Measurements from ENCODE around the gene ZCCHC4.
A peak's percentile ranks its signal among the peaks of the same experiment; 100 is the strongest.

ZCCHC4 gene, protein sequence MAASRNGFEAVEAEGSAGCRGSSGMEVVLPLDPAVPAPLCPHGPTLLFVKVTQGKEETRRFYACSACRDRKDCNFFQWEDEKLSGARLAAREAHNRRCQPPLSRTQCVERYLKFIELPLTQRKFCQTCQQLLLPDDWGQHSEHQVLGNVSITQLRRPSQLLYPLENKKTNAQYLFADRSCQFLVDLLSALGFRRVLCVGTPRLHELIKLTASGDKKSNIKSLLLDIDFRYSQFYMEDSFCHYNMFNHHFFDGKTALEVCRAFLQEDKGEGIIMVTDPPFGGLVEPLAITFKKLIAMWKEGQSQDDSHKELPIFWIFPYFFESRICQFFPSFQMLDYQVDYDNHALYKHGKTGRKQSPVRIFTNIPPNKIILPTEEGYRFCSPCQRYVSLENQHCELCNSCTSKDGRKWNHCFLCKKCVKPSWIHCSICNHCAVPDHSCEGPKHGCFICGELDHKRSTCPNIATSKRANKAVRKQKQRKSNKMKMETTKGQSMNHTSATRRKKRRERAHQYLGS

DNA sequence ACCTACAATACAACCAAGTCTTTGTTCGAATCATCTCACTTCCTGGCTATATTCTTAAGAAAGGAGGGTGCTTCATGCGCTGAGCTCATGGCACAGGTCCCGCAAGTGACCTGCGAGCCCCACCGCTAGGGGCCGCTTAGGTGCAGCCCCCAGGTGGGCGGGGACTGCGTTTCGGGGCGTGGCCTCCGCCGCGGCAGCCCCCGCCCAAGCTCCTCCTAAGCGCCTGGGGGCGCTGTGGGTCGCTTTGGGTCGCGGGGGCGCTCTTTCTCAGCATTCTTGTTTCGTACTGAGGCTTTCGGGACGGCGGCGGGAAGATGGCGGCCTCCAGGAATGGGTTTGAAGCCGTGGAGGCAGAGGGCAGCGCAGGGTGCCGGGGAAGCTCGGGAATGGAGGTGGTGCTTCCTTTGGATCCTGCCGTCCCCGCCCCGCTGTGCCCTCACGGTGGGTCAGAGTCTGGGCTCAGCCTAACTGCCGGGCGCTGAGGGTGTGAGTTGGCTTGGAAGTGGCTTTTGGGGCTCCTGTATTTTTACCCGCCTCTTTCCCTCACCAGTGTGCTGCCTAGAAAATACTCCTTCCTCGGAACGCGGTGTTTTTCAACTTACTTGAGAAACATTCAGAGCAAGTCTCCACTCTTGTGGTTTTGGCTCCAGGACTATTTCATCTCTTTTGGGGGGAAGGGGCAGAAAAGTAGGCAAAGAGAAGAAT lies at the start of gene ZCCHC4:
Gene ZCCHC4, plus strand, starts transcription at position 279 of the 705 bp plus-strand sequence. Its CDS starts 36 bp downstream, at position 315.
- DNase-seq (ENCODE audit: low read depth) = peak; percentile 44

DNA sequence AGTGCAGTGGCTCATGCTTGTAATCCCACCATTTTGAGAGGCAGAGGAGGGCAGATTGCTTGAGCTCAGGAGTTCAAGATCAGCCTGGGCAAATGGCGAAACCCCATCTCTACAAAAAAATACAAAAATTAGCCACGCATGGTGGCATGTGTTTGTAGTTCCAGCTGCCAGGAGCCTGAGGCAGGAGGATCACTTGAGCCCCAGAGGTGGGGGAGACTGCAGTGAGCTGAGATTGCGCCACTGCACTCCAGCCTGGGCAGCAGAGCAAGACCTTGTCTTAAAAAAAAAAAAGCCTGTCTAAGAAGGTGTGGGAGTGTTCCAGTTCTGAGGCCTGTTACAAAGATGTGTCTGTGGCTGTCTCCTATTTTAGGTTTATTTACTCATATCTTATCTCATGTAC lies 40.7 kb upstream of the ZCCHC4 start:
- DNase-seq (ENCODE audit: low read depth) = no peak

DNA sequence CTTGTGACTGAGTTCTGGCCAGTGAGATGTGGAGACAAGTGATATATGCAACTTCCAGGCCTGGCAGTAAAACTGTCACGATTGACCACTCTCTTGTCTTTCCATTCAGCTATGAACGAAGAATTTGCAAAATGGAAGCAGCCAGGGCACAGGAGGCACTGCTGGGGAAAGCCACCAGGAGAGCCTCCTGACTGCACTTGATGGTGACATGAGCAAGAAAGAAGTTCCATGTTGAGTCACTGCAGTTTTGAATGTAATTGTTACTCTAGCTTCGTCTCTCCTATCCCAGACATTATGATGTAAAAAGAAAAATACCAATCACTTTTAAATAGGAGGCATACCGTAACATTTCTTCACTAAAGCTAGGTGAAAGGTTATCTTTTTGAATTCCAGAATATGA lies 32.4 kb upstream of the ZCCHC4 start:
- DNase-seq (ENCODE audit: low read depth) = no peak

DNA sequence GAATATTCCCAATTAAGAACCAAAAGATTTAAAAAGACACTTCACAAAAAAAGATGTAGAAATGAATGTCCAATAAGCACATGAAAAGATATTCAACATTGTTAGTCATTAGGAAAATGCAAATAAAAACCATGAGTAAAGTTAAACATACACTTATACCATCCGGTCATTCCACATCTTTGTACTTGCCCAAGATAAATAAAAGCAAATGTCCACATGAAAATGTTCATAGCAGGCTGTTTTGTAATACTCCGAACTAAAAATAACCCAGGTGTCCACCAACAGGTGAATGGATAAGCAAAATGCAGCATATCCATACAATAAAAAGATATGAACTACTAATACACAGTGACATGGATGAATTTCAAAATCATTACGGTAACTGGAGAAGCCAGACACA lies 28.6 kb upstream of the ZCCHC4 start:
- DNase-seq (ENCODE audit: low read depth) = no peak

DNA sequence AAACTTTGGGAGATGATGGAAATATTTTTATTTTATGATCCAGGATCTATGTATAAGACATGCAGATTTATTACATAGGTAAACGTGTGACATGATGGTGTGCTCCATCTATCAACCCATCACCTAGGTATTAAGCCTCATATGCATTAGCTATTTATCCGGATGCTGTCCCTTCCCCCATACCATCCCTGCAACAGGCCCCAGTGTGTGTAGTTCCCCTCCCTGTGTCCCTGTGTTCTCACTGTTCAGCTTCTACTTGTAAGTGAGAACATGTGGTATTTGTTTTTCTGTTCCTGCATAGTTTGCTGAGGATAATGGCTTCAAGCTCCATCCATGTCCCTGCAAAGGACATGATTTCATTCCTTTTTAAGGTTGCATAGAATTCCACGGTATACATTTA lies 28.1 kb upstream of the ZCCHC4 start:
- DNase-seq (ENCODE audit: low read depth) = no peak

DNA sequence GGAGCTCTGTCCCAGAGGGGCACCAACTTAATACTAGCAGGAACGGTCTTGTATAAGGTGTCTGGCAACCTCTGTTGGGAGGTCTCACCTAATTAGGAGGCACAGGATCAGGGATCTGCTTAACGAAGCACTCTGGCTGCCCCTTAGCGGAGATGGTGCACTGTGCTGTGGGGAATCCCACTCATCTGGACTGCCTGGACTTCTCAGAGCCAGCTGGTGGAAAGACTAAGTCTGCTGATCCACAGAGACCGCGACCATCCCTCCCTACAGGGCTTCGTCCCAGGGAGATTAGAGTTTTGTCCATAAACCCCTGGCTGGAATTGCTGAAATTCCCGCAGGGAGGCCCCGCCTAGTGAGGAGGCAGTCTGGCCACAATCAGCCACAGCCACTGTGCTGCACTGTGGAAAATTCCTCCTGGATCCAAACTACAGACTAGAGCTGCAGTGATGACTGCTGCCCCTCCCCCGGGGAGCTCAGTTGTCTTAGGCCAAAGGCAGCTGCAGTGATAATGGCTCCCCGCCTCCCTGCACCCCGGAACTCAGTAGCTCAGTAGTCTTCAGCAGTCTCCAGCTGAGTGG lies 22.0 kb upstream of the ZCCHC4 start:
- DNase-seq (ENCODE audit: low read depth) = no peak

DNA sequence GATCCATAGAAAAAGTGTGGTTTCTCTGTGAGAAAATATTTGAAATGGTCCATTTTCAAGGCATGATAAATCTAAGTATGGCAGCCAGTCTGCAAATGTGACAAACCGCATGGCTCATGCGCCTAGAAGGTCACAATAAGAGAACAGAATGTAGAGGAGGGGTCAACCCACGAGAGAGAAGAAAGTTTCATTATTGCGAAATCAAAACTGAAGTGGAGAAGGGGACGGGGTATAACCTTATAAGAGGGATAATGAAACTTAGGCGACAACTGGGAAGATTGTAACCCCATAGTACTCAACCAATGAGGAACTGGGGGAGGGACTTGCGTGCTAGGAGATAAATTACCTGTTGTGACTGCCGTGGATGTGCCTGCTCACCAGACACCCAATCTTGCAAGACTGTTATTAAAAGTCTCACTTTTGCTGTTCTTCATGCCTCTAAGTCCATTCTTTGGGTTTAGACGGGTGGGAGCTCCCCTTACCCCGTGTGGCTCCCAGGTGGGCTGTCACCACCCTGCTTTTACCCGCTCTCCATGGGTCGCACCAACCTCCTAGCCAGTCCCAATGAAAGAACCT lies 21.3 kb upstream of the ZCCHC4 start:
- no peak for DNase-seq (ENCODE audit: low read depth)

DNA sequence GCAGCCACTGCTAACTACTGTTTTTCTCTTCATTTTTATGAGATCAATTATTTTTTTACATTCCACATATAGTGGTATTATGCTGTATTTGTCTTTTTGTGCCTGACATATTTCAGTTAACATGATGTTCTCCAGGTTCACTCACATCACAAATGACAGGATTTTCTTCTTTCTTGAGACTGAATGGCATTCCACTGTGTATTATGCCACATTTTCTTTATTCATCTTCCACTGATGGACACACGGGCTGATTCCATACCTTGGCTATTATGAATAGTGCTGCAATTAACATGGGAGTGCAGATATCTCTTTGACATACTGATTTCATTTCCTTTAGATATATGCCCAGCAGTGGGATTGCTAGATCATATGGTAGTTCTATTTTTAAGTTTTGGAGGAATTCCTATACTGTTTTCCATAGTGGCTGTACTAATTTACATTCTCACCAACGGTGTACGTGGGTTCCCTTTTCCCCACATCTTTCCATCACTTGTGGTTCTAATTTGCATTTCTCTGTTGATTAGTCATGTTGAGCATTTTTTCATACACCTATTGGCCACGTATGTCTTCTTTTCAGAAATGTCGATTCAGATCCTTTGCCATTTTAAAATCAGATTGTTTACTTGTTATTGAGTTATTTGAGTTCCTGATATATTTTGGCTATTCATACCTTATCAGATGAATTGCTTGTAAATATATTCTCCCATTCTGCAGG lies 14.9 kb upstream of the ZCCHC4 start:
- DNase-seq (ENCODE audit: low read depth) = no peak

DNA sequence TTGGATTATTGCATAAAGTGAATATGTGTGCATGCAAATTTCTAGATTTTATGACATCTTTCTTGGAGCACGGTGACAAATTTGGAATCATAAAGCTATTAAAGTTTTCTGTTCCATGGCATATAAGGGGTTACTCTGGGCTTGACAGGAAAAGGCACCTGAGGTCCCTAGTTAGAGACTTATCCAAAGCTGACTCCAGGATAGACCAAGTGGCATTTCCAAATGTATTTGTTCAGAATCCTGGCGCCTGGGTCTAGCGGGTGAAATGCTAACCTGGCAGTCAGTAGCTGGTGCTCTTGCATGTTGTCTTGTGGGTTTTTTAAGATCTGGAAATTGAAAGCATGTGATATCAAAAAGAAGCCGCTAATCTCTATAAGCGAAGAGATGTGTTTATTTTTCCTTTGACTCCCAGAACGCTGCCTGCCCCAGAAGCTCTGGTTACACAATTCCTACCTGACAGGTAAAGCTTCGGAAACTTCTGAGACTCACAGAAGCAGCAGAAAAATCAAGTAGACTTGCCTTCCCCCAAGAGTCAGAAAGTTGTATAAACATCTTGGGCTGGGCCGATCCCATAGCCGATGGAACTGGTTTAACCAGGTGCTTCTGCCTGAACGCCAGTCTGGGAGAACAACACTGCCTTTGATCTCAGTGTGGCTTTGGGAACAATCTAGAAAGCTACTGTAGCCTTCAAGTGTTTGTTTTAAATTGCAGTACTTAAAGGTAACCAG lies 12.9 kb upstream of the ZCCHC4 start:
- no peak for DNase-seq (ENCODE audit: low read depth)

DNA sequence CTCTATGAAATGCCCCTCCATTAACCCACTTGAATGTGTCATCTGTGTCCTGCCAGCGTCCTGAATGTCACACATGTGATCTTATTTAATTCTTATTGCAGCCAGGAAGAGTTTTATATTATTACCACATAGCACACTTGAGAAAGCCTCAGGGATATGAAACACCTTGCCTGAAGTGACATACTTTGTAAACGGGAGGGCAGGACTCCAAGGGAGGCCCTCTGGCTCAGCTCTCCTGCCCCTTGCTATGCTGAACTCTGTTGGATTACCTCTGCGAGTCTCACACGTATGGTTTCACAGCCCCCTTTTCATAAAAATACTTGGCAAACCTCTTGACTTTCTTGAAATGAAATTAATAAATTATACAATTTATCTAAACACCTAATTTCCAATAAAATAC lies 11.1 kb upstream of the ZCCHC4 start:
- DNase-seq (ENCODE audit: low read depth) = no peak

DNA sequence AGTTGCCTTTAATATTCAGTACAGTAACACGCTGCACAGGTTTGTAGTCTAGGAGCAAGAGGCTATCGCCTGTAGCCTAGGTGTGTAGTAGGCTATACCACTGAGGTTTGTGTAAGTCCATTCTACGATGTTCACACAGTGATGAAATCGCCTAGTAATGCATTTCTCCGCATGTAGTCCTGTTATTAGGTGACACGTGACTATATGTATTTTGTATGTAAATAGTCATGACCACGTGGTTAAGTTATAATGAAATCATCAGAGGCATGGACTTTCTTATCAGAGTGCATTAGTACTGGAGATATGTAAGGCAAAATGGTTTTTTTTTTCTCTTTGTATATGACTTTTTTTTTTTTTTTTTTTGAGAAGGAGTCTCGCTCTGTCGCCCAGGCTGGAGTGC lies 9.9 kb upstream of the ZCCHC4 start:
- no peak for DNase-seq (ENCODE audit: low read depth)

DNA sequence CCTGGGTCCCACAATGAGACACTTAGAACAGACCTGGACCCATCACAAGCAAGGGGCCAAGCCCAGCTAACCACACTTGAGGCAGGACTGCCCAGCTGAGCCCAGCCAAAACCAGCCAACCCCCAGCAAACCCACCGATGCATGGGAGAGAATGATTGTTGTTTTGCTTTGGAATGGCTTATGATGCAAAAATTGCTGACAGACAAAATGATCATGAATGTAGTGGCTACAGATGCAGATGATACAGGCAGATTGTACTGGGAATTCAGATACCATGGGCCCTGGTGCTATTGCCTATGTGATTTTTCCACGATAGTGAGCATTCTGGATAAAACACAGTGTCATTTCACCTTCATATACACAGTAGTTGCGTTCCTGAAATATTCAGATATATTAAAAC lies 9.0 kb upstream of the ZCCHC4 start:
- DNase-seq (ENCODE audit: low read depth) = no peak

DNA sequence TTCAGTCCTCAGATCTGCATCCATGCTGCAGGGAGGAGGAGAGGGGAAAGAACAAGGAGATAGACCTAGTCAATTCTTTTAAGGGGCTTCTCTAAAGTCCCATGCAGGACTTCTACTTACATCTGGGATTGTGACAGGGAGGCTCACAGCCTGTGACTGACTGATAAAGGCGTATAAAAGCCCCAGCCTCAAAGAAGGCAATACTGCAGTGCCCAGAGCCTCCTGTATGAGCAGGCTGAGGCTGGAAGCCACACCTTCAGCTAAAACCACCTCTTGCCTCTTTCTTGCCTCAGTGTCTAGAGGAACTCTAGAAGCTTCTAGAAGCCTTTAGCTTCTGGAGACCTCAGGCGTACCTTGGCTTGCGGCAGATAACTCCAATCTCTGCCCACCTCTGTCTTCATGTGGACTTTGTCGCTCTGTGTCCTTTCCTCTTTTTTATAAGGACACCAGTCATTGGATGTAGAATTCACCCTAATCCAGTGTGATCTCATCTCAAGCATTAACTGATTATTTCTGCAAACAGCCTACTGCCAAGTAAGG lies 6.0 kb upstream of the ZCCHC4 start:
- DNase-seq (ENCODE audit: low read depth) = no peak

DNA sequence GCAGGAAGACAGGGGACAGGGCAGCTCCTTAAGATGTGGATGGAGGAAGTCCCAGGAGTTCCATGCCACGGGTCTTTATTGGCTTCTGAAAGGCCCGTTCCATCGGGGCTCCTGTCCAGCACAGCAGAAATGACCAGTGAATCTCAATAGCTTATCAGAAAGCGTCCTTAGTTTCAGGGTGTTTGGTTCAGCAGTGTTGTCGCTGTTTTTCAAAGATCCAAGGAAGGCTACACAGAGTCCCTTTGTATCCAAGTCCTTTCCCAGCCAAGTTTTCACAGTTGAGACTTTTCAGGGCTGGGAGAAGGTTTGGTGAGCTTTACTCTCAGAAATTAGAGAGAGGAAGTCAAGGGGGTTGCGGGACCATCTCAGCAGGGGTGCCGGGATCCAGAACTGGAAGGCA lies 5.0 kb upstream of the ZCCHC4 start:
- DNase-seq (ENCODE audit: low read depth) = no peak

DNA sequence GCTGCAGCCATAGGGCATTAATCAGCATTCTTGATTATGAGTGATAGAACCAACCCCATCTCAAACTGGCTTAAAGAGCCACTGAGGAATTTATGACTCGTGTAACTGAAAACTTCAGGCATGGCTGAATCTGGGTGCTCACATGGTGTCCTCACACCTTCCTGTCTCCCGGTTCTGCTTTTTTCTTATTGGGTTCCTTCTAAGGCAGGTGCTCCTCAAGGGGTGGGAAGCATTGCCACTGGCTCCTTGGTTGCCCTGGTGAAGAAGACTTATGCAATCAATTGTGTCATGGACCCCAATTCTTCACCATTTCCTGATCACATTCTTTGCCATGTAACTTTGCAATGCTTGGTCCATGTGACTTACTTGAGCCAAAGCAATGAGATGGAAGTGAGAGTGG lies 4.3 kb upstream of the ZCCHC4 start:
- no peak for DNase-seq (ENCODE audit: low read depth)

DNA sequence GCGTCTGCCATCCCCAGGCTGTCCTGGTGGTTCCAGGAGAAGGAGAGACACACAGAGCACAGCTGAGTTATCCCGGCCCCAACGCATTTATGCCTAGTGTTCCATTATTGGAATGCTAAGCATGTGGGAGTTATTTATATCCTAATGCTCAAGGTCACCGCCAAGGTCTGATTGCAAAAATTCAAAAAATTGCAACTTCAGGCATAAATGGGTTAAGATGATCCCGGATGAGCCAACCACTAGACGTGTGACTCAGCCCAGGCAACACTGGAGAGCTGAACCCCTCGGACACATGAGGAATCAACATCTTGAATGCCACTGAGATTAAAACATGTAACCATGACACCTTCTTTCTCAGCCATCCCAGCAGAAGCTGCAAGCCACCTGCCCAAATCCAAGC lies 3.8 kb upstream of the ZCCHC4 start:
- DNase-seq (ENCODE audit: low read depth) = no peak

DNA sequence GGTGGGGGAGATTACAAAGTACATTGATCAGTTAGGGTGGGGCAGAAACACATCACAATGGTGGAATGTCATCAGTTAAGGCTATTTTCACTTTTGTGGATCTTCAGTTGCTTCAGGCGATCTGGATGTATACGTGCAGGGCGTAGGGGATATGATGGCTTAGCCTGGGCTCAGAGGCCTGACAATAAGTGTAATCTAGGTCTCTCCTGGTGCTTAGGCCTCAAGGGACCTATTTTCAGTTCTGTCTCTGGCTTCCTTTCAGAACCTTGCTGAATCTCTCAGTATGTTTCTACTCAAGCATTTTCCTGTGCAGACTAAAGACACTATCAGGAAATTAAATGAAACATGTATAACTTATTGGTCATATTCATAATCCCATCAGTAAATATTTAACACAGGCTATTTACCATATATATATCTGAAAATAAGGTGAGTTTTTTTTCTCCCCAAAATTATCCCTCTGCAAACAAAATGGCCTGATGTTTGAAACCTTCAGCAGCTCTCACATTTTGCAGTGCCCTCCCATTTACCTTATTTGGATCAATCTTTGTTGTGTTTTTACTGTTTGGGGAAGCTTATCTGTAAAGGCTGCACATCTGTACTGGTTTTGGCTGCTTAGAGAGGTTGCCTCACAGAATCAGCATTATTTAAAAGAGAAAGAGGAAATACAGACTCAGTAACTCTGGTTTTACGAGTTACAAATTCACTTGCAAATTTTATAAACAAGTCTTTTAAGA lies 2.3 kb upstream of the ZCCHC4 start:
- no peak for DNase-seq (ENCODE audit: low read depth)

DNA sequence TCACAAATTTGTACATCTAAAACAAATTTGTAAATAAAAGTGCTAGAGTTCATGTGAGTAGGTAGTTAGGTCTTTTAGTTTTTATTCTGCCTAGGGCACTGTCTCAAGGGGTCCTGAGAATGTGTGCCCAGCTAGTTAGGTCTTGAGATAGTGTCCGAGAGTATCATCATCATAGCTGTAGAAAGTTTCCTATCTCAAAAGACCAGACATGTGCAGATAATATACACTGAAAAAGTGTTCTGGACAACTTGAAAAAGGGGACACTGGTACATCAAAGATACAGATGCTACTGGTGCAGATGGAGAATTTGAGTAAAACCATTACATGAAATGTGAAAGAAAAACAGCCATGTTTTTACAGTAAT lies 1.8 kb upstream of the ZCCHC4 start:
- DNase-seq (ENCODE audit: low read depth) = no peak

DNA sequence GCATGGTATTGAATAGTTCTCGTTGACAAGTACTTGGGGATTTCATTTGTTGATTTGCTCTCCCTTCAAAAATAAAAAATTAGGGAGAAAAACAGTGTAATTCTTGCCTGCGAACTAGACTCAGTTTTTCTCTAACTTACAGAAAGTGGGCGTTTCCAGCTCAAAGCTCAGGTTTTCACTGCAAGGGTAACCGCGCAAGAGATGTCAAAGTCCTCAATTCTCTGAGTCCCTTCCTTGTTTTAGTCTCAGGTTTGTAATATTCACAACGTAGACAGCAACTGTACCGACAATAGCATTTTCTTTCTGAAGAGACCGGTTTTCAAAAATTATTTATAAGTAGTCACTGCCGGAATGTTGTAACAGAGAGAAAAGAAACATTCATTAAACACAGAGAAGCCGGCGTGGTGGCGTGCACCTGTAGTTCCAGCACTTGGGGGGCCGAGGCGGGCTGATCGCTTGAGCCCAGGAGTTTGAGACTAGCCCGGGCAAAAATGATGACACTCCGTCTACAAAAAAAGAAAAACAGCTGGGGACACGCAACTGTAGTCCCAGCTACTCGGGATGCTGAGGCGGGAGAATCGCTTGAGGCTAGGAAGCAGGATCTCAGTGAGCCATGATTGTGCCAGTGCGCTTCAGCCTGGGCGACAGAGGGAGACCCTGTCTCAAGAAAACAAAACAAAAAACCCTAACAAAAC lies 774 bp downstream of the ZCCHC4 start:
- no peak for DNase-seq (ENCODE audit: low read depth)

DNA sequence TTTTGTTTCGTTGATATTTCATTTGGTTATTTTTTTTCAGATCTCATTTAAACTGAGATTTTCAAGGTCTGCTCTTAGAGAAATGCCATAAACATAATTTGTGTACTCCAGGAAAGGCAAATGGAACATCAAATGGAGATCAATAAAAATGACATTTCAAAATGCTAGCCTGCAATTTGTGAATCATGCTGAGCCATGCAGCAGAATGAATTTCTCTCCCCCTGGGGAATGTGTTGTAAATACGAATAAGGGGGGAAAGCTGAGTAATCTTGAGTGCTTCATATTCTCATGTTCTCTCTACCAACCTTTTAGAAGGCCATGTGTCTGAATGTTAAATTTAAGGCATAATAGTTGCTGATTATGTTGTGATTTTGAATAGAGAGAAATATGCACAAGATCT lies 7.8 kb downstream of the ZCCHC4 start:
- DNase-seq (ENCODE audit: low read depth) = peak; percentile 21
